CD4-positive, alpha-beta T cell treated with Interleukin-2 at 100 ng/mL for 4 hours (primary cell): ENCODE data around the gene MUC2.

Source experiments
- DNase-seq: peaks from one replicate; pipeline ENCODE4 v3.0.0-alpha.2; 2020; ENCODE audit warnings: low spot score

The MUC2 gene

DNA sequence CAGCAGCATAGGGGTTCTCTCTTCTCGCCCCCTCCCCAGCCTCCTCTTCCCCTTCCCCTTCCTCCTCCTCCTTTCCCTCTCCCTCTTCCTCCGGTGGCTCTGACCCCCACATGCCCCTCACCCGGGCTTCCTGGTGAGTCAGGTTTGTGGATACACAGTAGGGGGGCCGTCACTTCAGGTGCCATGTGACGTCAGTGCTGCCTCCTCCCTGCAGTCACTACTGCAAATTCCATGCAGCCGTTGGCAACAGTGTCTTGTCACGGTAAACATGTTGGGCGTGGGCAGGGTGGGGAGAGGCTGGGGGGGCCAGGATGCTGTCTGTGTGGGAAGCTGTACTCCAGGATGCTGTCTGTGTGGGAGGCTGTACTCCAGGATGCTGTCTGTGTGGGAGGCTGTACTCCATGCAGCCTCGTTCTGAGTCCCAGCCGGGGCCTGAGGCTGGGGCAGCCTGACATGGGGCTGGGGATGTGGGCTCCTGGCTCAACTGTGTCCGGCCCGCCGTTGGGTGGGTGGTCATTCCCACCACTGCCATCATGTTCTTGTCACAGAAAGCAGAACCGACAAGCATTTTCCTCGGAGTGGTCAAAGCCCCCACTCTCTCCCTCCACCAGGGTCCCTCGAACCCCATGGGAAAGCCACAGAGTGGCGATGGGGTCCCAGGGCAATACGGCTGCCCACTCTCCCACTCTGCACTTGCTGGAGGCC, 2.4 kb upstream of the MUC2 start:
- no peak for DNase-seq

DNA sequence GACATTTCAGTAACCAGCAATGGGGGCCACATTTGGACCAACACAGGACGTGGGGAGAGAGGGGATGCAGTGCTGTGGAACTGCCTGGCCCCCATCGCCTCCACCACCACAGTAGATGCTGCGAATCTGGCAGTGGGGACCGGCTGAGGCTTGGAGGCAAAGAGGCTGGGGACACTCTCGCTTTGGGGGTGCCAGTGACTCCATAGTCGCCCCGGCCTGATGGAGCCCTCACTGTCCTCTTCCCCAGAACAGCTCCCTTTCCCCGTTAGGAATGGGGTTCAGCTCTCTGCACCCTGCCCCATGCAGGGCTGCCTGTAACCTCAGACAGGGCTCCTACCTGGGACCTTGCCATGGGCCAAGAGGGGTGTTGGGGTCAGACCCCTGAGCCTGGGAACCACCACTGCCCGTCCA, 1.8 kb upstream of the MUC2 start:
- no peak for DNase-seq

DNA sequence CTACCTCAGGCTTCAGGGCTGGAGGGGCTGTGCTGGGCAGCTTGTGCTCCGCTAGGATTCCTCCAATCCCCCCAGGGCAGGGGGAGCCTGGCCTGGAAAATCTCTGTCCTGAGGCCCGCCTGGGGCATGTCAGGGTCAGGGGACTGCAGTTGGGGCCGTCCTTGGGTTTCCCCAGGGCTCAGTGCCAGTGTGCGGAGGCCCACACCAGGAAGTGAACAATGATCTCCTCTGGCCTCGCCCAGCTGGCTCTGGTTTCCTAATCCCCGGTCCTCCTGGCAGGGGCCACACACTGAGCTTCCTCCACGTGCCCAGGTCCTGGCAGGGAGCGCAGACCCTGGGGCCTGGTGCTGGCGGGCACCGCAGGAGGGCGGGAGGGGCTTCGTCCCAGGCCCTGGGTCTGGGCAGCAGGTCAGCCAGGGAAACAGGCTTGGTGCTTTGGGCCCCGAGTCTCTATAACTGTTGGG, 1.4 kb upstream of the MUC2 start:
- no peak for DNase-seq

- DNase-seq = no peak
Measured at GRCh38 chr11:1073851-1074243, 827 bp upstream of the MUC2 start.

DNA sequence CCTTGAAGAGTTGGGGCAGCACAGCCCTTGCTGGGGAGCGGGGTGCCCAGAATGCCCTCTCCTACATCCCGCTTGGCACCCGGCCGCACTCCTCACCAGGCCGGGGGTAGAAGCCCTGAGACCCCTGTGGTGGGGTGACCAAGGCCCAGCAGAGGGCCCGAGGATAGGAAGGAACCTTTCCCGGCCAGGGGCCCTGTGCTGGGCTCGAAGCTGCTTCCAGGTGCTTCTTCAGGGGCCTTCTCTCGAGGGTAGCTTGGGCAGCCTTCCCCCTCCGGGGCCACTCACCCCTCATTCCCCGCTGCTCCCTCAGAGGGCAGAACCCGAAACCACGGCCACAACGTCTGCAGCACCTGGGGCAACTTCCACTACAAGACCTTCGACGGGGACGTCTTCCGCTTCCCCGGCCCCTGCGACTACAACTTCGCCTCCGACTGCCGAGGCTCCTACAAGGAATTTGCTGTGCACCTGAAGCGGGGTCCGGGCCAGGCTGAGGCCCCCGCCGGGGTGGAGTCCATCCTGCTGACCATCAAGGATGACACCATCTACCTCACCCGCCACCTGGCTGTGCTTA, 752 bp downstream of the MUC2 start:
- DNase-seq = no peak

DNA sequence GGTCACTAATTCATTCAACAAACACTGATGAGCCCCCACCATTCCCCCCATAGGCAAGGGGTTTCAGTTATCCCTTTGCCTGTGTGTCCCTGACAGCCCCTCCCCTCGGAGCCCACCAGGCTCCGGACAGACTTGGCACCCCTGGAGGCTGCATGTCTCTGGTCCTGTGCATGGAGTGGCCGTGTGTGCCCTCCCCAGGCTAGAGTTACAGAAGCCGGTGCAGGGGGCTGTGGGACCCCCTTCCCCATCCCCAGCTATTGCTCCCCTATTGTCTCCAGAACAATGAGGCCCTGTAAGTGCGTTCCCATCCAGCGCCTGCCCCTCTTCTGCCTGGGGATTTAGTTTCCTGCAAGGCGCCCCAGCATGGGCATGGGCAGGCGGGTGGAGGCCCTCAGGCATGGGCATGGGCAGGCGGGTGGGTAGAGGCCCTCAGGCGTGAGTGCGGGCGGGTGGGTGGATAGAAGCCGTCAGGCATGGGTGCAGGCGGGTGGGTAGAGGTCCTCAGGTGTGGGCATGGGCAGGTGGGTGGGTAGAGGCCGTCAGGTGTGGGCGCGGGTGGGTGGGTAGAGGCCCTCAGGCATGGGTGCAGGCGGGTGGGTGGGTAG, 1.5 kb downstream of the MUC2 start:
- no peak for DNase-seq

GRCh38 chr11:1077033-1077416, 2.4 kb downstream of the MUC2 start:
- DNase-seq = no peak

DNA sequence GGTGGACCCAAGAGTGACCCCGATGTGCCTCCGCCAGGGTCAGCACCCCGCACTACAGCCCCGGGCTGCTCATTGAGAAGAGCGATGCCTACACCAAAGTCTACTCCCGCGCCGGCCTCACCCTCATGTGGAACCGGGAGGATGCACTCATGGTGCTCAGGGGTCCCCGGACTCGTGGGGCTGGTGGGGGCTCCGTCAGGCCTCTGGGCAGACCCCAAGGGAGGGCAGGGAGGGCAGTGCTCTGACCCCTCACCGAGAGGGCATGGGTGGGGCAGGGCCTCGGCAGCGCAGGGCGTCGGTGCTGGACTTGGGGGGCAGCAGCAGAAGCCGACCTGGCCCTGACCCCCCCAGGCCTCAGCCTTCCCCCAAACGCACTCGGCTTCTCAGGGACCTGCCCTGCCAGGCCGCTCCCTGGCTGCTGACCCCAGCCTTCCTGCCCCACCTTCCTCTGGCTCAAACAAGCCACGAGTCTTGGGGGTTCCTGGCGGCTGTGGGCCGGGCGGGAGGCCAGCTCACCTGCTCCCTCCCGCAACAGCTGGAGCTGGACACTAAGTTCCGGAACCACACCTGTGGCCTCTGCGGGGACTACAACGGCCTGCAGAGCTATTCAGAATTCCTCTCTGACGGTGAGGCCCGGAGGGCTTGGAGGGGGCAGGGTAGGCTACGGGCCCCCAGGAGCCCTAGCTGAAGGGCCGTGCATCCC, 2.9 kb downstream of the MUC2 start:
- DNase-seq = no peak

- DNase-seq = no peak
Measured at GRCh38 chr11:1078191-1078601, 3.5 kb downstream of the MUC2 start.

GRCh38 chr11:1081601-1082311, 7.1 kb downstream of the MUC2 start:
- no peak for DNase-seq

DNA sequence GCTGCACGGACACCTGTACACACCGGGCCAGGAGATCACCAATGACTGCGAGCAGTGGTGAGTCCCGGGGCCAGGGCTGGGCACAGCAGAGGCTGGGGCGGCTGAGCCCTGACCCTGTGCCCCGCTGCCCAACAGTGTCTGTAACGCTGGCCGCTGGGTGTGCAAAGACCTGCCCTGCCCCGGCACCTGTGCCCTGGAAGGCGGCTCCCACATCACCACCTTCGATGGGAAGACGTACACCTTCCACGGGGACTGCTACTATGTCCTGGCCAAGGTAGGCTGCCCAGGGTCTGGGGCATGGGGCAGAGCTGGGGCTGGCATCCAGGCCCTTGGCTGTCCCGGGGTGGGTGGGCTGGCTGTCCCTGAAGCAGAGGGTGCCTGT, 7.7 kb downstream of the MUC2 start:
- no peak for DNase-seq

- no peak for DNase-seq
Measured at GRCh38 chr11:1082728-1083620, 8.3 kb downstream of the MUC2 start.

DNA sequence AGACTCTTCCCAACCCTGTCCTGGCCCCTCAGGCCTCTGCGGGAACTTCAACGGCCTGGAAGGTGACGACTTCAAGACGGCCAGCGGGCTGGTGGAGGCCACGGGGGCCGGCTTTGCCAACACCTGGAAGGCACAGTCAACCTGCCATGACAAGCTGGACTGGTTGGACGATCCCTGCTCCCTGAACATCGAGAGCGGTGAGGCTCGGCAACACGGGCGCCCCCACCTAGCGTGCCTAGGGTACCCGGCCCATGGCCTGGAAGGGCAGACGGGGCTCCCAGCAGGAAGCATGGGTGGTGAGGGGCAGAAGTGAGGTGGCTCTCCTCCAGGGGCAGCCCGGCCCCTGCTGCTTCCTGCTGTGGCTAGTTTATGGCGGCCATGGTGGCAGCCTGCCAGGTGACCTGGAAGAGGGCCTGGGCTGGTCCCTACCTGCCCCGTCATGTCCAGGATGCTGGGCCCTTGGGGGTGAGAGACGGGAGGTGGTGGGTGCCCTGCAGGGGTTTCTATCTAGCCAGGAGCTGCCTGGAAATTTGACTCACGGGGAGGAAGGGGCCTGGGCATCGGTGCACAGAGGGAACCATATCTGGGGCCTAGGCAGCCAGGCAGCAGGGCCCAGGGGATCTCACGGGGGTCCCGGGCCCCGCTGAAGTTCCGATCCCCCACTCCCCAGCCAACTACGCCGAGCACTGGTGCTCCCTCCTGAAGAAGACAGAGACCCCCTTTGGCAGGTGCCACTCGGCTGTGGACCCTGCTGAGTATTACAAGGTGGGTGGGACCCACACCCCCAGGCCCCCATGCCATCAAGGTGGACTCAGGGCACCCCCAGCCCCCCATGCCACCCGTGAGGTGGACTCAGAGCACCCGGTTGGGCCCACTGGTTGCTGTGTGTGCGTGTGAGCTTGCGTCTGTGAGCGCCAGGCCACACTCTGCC, 9.2 kb downstream of the MUC2 start:
- no peak for DNase-seq

GRCh38 chr11:1084561-1085439, 10.1 kb downstream of the MUC2 start:
- no peak for DNase-seq

DNA sequence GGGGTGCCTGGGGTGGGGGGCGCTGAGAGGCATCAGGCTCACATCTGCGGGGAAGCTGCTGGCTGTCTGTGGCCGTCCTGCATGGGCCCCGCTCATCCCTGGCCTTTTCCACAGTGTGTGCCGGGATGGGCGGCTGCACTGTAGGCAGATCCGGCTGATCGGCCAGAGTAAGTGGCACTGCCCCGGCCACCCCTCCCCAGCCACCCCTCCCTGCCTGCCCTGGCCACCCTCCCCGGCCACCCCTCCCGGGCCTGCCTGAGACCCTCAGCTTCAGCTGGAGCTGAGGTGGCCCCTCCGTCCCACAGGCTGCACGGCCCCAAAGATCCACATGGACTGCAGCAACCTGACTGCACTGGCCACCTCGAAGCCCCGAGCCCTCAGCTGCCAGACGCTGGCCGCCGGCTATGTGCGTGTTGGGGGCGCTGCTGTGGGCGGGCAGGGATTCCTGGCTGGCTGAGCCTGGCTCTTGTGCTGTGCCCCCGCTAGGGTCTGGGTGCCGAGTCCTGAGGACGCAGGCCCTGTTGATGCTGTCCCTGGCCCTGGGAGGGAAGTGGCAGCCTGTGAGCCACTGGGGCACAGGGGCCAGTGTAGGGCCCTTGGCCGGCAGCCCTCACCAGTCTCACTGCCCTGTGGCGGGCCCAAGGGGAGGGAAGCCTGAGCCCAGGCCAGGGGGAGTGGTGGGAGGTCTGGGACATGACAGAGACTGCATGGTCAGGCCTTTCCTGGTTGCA, 10.9 kb downstream of the MUC2 start:
- no peak for DNase-seq

GRCh38 chr11:1086171-1087102, 11.8 kb downstream of the MUC2 start:
- DNase-seq = no peak

DNA sequence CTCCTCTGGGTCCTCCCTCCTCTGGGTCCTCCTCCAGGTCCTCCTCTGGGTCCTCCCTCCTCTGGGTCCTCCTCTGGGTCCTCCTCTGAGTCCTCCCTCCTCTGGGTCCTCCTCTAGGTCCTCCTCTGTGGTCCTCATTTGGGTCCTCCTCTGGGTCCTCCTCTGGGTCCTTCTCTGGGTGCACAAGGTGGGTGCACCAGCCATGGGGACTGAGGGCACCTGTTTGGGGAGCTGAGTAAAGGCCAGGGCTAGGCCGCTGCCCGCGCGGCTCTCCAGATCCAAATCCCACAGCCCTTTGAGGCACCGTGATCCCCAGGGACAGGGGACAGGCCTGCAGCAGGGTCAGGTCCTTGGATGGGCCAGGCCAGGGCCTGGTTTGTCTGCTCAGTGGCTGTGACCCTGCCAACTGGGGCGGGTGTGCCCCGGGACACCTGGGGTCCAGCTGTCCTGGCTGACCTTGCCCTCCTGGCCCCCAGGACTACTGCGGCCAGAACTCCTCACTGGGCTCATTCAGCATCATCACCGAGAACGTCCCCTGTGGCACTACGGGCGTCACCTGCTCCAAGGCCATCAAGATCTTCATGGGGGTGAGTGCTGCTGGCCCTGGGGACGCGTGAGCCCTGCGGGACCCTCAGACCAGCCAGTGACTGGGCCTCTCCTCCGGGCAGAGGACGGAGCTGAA, 12.7 kb downstream of the MUC2 start:
- no peak for DNase-seq
